Ovary (tissue), 9 donors: Measurements from ENCODE around the gene METTL26. TPM values are rescaled to one million over a fixed set of nuclear protein-coding genes. Genes with fewer than 3 reads are reported as not detected.

Source experiments
- DNase-seq, 5 donors: peaks; one replicate each; pipeline ENCODE4 v3.0.0-alpha.2; 2019 to 2020
- H3K27ac ChIP-seq, 2 donors: fragments of 200-600 bp; one replicate each; pipeline versions ENCODE4 v1.5.1 to v1.8.0; 2019 to 2022
- H3K27me3 ChIP-seq: fragments of 200-600 bp; one replicate; pipeline ENCODE4 v1.8.0; 2022
- H3K36me3 ChIP-seq: fragments of 200-600 bp; sonication (generic); one replicate; pipeline ENCODE4 v1.5.1; 2019
- H3K4me1 ChIP-seq: one replicate; pipeline ENCODE4 v1.8.1; 2013; ENCODE audit warnings: mild to moderate bottlenecking, moderate library complexity; ENCODE audit not compliant: insufficient read depth
- H3K4me3 ChIP-seq: fragments of 200-600 bp; sonication (generic); one replicate; pipeline ENCODE4 v1.5.1; 2017
- H3K9me3 ChIP-seq, 2 donors: fragments of 200-600 bp in 1 of 2; sonication (generic) in 1 of 2; one replicate each; pipeline versions ENCODE4 v1.5.1 to v1.8.1; 2013 to 2019; ENCODE audit warnings: mild to moderate bottlenecking in 1 of 2, moderate library complexity in 1 of 2
- EP300 ChIP-seq: sonication (generic); formaldehyde crosslinking; IDR thresholded peaks from one replicate; pipeline ENCODE4 v1.6.1; 2017; ENCODE audit warnings: antibody characterized with exemption
- POLR2A ChIP-seq: fragments of 450-650 bp; IDR thresholded peaks from one replicate; pipeline ENCODE4 v1.6.1; 2017; ENCODE audit warnings: antibody characterized with exemption, mild to moderate bottlenecking, moderate library complexity
- WGBS, 3 donors: extraction: QIAGEN DNeasy Blood & Tissue Kit in 1 of 3; methylation state at CpG; one replicate each; pipeline versions ENCODE4 v1.1.5 to v1.1.7; 2013 to 2017; 5-methylcytosine and 5-hydroxymethylcytosine counted together
- intact Hi-C, 4 donors: fragments of 100-400 bp; cut with DNase I; formaldehyde crosslinking; loops; one replicate each; pipeline versions ENCODE4 v1.11.0 to v1.15.1; 2022 to 2023
- polyA plus RNA-seq, 2 donors: library from polyadenylated mRNA; stranded (reverse); fragments of 200-250 nt in 1 of 2; fragments of 350-450 nt in 1 of 2; fragmentation: Illumina TruSeq in 1 of 2; extraction: RNeasy Lipid Tissue Mini Kit (QIAGEN cat#74804) in 1 of 2; gene quantifications; one replicate each; pipeline ENCODE4 v1.2.3, GENCODE V29; 2013 to 2014
- total RNA-seq, 7 donors: library from RNA; depleted of rRNA in 2 of 7; stranded (reverse); fragments of >200 nt in 2 of 7; fragmentation: NEBNext Ultra II Directional in 3 of 7; extraction: Animal tissue kit (Norgen Biotek cat#: 25700) in 3 of 7; gene quantifications; one replicate each; pipeline versions ENCODE4 v1.1.0 to v1.2.4, GENCODE V29; 2016 to 2023
- TF ChIP-seq, protein P1 (sequence below), 3 donors: fragments of 450-650 bp in 2 of 3; fragments of 200-600 bp in 1 of 3; IDR thresholded peaks; one replicate each; pipeline versions ENCODE4 v1.5.1 to v1.8.0; 2016 to 2022; ENCODE audit warnings: antibody characterized with exemption in 3 of 3, mild to moderate bottlenecking in 1 of 3
- donor health status: DM: no; HTN: no; CAD: no; lungs with moderate emphysema.
- donor health status: DM: no; HTN: no; CAD: no.
- donor health status: Bipolar disorder and iron deficiency.
- donor health status: DM: yes; HTN: yes; CAD: no.
- donor health status: DM: no; HTN: no; CAD: no.
- donor health status: DM: yes; HTN: yes; CAD: no.

METTL26 gene
- total and polyA plus RNA-seq, 9 donors, result 12.2 to 139 (median 75.9) TPM

GRCh38 chr16:616733-617586, 19.1 kb downstream of the METTL26 start:
- no peak for TF ChIP-seq EP300
- TF ChIP-seq, protein P1, sequence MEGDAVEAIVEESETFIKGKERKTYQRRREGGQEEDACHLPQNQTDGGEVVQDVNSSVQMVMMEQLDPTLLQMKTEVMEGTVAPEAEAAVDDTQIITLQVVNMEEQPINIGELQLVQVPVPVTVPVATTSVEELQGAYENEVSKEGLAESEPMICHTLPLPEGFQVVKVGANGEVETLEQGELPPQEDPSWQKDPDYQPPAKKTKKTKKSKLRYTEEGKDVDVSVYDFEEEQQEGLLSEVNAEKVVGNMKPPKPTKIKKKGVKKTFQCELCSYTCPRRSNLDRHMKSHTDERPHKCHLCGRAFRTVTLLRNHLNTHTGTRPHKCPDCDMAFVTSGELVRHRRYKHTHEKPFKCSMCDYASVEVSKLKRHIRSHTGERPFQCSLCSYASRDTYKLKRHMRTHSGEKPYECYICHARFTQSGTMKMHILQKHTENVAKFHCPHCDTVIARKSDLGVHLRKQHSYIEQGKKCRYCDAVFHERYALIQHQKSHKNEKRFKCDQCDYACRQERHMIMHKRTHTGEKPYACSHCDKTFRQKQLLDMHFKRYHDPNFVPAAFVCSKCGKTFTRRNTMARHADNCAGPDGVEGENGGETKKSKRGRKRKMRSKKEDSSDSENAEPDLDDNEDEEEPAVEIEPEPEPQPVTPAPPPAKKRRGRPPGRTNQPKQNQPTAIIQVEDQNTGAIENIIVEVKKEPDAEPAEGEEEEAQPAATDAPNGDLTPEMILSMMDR (IDR thresholded peaks at IDR 0.05), result no peak
- TF ChIP-seq POLR2A, result no peak
- no peaks in the 10 kb centered on the region for H3K9me3 ChIP-seq
- no peak overlapping the region for H3K27ac ChIP-seq
- no peak for DNase-seq
- WGBS, 3 donors, result 93 to 95% (median 94%) methylated on average over 33 to 39 of the region's 39 CpGs
- H3K4me3 ChIP-seq, result no peak overlapping the region
- H3K36me3 ChIP-seq, result no peaks in the 10 kb centered on the region
- peaks cover 2% of the 10 kb centered on the region for H3K4me1 ChIP-seq
- intact Hi-C loops, result no loop called here
- H3K27me3 ChIP-seq, result no peaks in the 10 kb centered on the region

- Histone ChIP-seq H3K4me1 (no peaks in the 10 kb centered on the region), H3K36me3 (no peaks in the 10 kb centered on the region), H3K9me3 (no peaks in the 10 kb centered on the region), H3K4me3 (no peak overlapping the region), H3K27ac (no peak overlapping the region), H3K27me3 (no peaks in the 10 kb centered on the region)
- no peak for DNase-seq
- intact Hi-C loops, result no loop called here
- TF ChIP-seq EP300 (no peak), POLR2A (no peak)
- TF ChIP-seq, protein P1 (IDR thresholded peaks at IDR 0.05), result no peak
- 91 to 94% (median 92%) methylated on average over 13 of the region's 13 CpGs for WGBS, 3 donors
These were observed 21.0 kb downstream of the METTL26 start for GRCh38 chr16:615122-615521.

- Histone ChIP-seq H3K36me3 (no peaks in the 10 kb centered on the region), H3K4me1 (no peaks in the 10 kb centered on the region), H3K4me3 (no peak overlapping the region), H3K9me3 (no peaks in the 10 kb centered on the region), H3K27me3 (no peaks in the 10 kb centered on the region), H3K27ac (no peak overlapping the region)
- intact Hi-C loops, result no loop called here
- WGBS, 3 donors, result 71 to 76% (median 73%) methylated on average over 27 to 28 of the region's 28 CpGs
- no peak for TF ChIP-seq POLR2A
- TF ChIP-seq, protein P1 (IDR thresholded peaks at IDR 0.05), result peak in 2 of 3 donors; percentile 32 to 38
- no peak for TF ChIP-seq EP300
- DNase-seq, result peak in 4 of 5 donors; percentile 47 to 65 (median 50)
These were observed 25.4 kb downstream of the METTL26 start for GRCh38 chr16:610513-611381.

GRCh38 chr16:609984-610383, 26.1 kb downstream of the METTL26 start:
- no peaks in the 10 kb centered on the region for H3K9me3 ChIP-seq
- H3K4me1 ChIP-seq, result no peaks in the 10 kb centered on the region
- H3K4me3 ChIP-seq, result no peak overlapping the region
- no peaks in the 10 kb centered on the region for H3K36me3 ChIP-seq
- DNase-seq, result no peak
- H3K27me3 ChIP-seq, result no peaks in the 10 kb centered on the region
- no peak overlapping the region for H3K27ac ChIP-seq
- TF ChIP-seq EP300 (no peak), POLR2A (no peak)
- TF ChIP-seq, protein P1 (IDR thresholded peaks at IDR 0.05), result no peak
- 91 to 95% (median 91%) methylated on average over 14 of the region's 14 CpGs for WGBS, 3 donors
- intact Hi-C loops, result no loop called here
